Adipocyte (in vitro differentiated cells): ENCODE results near the gene C4A.
"Not testable (repeated sequence)": the region's sequence is repeated elsewhere in the genome, so short reads cannot be mapped to it uniquely, and the experiment has no call there.

ENCODE experiments used
- DNase-seq: peaks from one replicate; pipeline ENCODE4 v3.0.0-alpha.2; 2015; ENCODE audit warnings: low read depth
- H3K27me3 ChIP-seq: replicated peaks from 2 replicates; pipeline ENCODE4 v1.7.0; 2013; ENCODE audit warnings: mild to moderate bottlenecking, low read length, moderate library complexity; ENCODE audit not compliant: control insufficient read depth, insufficient read depth
- H3K36me3 ChIP-seq: 2 replicates; pipeline ENCODE4 v1.7.0; 2013; ENCODE audit warnings: low read length, mild to moderate bottlenecking, moderate library complexity; ENCODE audit not compliant: control insufficient read depth, insufficient read depth, severe bottlenecking
- H3K4me1 ChIP-seq: 2 replicates; pipeline ENCODE4 v1.7.0; 2013; ENCODE audit warnings: mild to moderate bottlenecking, low read length, moderate library complexity; ENCODE audit not compliant: control insufficient read depth, insufficient read depth
- H3K4me3 ChIP-seq: 2 replicates; pipeline ENCODE4 v1.7.0; 2013; ENCODE audit warnings: mild to moderate bottlenecking, low read length, moderate library complexity
- H3K9ac ChIP-seq: 2 replicates; pipeline ENCODE4 v1.7.0; 2013; ENCODE audit warnings: mild to moderate bottlenecking, low read length, moderate library complexity
- H3K9me3 ChIP-seq: 2 replicates; pipeline ENCODE4 v1.7.0; 2013; ENCODE audit warnings: mild to moderate bottlenecking, low read length, moderate library complexity; ENCODE audit not compliant: control insufficient read depth

Gene C4A

GRCh38 chr6:32010856-32011530 lies 29.1 kb downstream of the C4A start:
- H3K36me3 ChIP-seq, H3K27me3 ChIP-seq, DNase-seq, H3K9ac ChIP-seq, H3K4me3 ChIP-seq, H3K4me1 ChIP-seq, H3K9me3 ChIP-seq: not testable (repeated sequence)

GRCh38 chr6:32012941-32013617 lies 31.2 kb downstream of the C4A start:
- not testable (repeated sequence) for DNase-seq, H3K9ac ChIP-seq, H3K36me3 ChIP-seq, H3K4me1 ChIP-seq, H3K9me3 ChIP-seq, H3K27me3 ChIP-seq, H3K4me3 ChIP-seq

DNA sequence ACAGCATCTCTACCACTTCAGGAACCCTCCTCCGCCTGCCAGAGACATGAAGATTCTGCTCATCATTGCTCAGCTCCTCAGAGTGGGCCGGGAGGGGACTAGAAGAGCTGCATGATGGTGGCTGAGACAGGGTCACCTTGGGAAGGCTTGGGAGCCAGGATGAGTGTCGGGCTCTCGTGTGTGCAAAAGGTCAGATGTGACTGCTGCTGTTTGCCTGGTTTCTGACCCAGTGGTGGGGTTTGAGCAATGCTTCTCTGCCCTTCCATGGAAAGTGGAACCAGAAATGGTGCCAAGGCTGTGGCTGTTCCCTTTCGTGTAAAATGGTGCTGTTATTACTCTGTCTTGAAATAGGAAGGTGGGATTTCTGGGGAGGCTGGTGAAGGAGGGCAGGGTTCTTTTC lies 31.9 kb downstream of the C4A start:
- not testable (repeated sequence) for DNase-seq, H3K4me1 ChIP-seq, H3K9me3 ChIP-seq, H3K9ac ChIP-seq, H3K27me3 ChIP-seq, H3K4me3 ChIP-seq, H3K36me3 ChIP-seq

GRCh38 chr6:32014547-32014946 lies 32.7 kb downstream of the C4A start, which contains the start of gene C4B:
TSS of gene C4B (plus strand) at chr6:32014795. CDS start at chr6:32014846, 51 bp downstream.
- not testable (repeated sequence) for H3K9ac ChIP-seq, H3K9me3 ChIP-seq, DNase-seq, H3K36me3 ChIP-seq, H3K4me1 ChIP-seq, H3K27me3 ChIP-seq, H3K4me3 ChIP-seq

DNA sequence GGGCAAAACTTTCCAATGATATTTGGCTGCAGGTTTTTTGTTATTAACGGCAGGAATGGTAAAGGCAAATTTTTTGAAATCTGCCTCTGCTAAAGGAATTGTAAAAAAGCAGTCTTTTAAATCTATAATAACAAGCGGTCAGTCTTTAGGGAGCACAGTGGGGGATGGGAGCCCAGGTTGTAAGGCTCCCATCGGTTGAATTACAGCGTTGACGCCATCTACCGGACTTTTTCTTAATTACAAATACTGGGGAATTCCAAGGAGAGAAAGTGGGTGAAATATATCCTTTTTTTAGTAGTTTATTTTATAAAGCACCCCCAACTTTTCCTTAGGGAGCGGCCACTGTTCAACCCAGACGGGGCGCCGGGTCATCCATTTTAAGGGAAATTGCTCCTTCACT lies 40.2 kb downstream of the C4A start:
- not testable (repeated sequence) for H3K27me3 ChIP-seq, H3K36me3 ChIP-seq

DNA sequence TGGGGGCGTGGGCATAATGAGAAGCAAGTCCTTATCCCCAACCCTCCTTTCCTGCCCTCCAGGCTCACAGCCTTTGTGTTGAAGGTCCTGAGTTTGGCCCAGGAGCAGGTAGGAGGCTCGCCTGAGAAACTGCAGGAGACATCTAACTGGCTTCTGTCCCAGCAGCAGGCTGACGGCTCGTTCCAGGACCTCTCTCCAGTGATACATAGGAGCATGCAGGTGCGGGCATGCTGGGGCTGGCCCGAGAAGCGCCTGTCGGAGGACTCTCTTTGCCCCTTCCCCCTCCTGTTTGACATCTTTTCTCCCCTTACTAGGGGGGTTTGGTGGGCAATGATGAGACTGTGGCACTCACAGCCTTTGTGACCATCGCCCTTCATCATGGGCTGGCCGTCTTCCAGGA lies 46.8 kb downstream of the C4A start:
- H3K9me3 ChIP-seq, H3K9ac ChIP-seq, H3K4me3 ChIP-seq, H3K4me1 ChIP-seq, H3K27me3 ChIP-seq, DNase-seq, H3K36me3 ChIP-seq: not testable (repeated sequence)

More for the DNA sequence above, 40.2 kb downstream of the C4A start:
- H3K9me3 ChIP-seq, H3K9ac ChIP-seq, H3K4me3 ChIP-seq, DNase-seq, H3K4me1 ChIP-seq: not testable (repeated sequence)

- H3K36me3 ChIP-seq, DNase-seq, H3K4me1 ChIP-seq, H3K9ac ChIP-seq, H3K4me3 ChIP-seq, H3K9me3 ChIP-seq, H3K27me3 ChIP-seq: not testable (repeated sequence)
Measured at GRCh38 chr6:32029553-32029952, 47.7 kb downstream of the C4A start.

GRCh38 chr6:32035283-32036013 lies 53.6 kb downstream of the C4A start:
- H3K4me1 ChIP-seq, H3K27me3 ChIP-seq, DNase-seq, H3K9me3 ChIP-seq, H3K9ac ChIP-seq, H3K4me3 ChIP-seq, H3K36me3 ChIP-seq: not testable (repeated sequence)

- H3K9me3 ChIP-seq, H3K4me1 ChIP-seq, H3K36me3 ChIP-seq, H3K27me3 ChIP-seq, H3K4me3 ChIP-seq, H3K9ac ChIP-seq, DNase-seq: not testable (repeated sequence)
Measured at GRCh38 chr6:32037136-32037535, 55.3 kb downstream of the C4A start.

DNA sequence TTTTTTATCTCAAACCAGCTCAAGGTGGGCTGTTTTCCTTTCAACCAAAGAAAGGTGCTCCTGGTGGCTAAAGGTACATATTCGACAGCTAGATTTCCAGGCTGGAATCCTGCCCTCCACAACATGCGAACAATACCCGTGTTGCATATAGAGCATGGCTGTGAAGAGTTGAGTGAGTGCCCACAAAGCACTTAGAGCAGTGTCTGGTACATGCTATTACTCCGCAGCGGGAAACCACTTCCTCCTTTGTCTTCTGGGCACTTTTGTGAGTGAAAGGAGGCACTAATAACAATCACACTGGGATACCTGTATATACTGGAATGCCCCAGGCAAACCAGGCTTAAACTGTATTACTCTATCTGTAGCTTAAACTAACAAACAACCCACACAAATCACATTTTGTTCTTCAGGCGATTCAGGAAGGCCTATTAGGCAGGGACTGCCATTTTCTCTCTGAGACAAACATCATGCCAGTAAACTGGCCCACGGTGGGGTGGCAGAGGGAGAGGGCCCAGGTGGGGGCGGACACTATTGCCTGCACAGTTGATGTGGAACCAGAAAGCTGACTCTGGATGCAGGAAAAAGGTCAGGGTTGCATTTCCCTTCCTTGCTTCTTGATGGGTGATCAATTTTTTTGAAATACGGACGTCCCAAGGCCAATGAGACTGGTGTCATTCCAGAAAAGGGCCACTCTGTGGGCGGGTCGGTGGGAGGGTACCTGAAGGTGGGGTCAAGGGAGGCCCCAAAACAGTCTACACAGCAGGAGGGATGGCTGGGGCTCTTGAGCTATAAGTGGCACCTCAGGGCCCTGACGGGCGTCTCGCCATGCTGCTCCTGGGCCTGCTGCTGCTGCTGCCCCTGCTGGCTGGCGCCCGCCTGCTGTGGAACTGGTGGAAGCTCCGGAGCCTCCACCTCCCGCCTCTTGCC lies 56.0 kb downstream of the C4A start, which contains the start of gene CYP21A2:
Gene CYP21A2 (plus strand): TSS at position 818 of the 927 bp plus-strand sequence. CDS start 8 bp downstream, at position 826.
- DNase-seq, H3K27me3 ChIP-seq, H3K9ac ChIP-seq, H3K4me3 ChIP-seq, H3K36me3 ChIP-seq, H3K4me1 ChIP-seq, H3K9me3 ChIP-seq: not testable (repeated sequence)

DNA sequence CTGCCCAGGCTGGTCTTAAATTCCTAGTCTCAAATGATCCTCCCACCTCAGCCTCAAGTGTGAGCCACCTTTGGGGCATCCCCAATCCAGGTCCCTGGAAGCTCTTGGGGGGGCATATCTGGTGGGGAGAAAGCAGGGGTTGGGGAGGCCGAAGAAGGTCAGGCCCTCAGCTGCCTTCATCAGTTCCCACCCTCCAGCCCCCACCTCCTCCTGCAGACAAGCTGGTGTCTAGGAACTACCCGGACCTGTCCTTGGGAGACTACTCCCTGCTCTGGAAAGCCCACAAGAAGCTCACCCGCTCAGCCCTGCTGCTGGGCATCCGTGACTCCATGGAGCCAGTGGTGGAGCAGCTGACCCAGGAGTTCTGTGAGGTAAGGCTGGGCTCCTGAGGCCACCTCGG lies 57.0 kb downstream of the C4A start:
- H3K9ac ChIP-seq, H3K36me3 ChIP-seq, DNase-seq, H3K27me3 ChIP-seq, H3K9me3 ChIP-seq, H3K4me1 ChIP-seq, H3K4me3 ChIP-seq: not testable (repeated sequence)
